Measurements from ENCODE around the gene TBC1D22A.

Gene TBC1D22A

DNA sequence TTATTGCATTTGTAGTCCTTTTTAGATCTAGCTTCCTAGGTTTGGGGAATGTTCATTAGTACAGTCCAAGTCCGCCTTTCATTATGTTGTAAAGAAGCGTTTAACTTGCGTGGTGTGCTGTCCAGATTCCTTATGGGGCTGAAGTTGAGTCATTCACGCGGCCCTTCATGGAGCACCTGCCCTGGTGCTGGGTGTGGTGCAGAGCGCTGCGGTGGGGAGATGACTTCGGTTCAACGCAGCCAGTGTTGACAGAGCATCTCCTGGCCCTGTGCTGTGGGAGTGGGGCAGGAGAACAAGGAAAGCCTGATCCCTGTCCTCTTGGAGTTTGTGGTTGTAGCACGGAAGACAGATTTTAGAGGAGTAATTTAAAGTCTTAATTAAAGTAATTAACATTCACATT, 152.0 kb downstream of the TBC1D22A start:
- no peak for DNase-seq

DNA sequence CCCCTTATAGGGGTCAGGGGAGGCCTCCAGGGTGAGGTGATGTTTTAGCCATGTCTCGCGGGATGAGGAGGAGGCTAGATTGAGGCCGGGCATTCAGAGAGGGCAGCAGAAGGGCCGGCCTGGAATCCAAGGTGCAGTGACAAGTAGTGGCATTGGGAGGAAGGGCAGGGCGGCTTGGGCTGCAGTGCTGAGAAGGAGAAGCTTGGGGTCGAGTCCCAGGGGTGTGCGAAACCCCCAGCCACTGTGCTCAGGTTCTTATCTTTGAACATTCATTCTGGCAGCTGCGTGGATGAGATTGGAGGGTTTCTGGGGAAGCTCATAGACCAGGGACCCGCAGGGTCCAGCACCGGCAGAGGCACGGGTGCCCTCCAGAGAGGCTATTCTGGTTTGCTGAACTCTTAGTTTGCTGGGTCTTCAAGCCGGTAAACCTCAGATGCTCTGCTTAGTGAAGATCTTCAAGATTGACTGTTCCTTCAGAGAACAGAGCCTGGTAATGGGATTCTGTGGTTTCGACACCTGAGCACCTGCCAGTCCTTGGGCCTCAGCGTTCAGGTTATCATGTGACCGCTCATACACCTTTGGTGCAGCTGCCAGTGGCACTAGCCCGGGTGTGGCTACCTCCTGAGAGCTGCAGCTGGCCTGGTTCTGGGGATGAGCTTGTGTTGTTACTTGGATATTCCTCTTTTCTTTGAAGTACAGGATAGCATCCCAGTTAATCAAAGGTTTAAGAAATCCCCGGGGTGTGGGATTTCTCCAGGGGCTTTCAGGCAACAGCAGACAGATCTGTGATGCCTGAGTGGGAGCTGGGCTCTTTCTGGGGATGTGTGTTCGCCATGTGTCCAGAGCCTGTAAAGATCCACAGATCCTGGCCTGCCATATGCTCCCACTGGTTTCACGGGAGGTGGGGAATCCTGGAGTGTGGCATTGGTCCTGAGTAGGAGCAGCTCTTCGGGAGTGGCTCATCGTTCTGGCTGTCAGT, 152.8 kb downstream of the TBC1D22A start:
- DNase-seq = no peak

DNA sequence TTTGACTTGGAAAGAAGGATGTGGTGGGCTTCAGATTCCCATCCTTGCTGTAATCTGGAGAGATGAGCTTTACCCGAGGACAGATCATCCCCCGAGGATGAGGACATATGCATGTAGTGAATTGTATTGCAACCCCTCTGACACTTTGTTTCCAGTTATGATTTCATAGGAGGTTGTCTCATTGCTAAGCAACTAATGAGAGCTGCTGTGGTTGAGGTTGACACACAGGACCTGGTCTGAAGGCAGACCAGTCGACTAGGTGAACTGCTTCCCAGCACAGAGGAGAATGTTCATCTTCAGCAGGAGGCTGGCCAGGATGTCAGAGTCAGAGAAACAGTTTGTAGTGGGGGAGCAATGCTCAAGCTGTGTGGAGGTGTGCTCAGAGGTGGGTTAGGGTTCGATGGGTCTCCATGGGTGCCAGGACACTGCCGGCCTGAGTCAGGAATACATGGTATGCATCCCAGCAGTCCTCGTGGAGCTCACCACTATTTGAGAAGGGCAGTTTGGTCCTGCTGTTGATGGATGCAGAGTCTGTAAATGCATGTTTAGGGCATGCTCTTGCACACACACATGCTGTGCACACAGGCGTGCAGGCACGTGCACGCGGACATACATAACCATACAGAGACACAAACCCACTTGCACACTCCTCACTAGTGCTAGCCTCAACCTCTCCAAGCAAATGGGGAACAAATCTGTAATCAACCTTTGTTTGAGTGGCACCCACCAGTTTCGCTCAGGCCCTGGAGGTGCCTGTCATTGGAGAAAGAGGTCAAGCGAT, 153.7 kb downstream of the TBC1D22A start:
- no peak for DNase-seq

DNA sequence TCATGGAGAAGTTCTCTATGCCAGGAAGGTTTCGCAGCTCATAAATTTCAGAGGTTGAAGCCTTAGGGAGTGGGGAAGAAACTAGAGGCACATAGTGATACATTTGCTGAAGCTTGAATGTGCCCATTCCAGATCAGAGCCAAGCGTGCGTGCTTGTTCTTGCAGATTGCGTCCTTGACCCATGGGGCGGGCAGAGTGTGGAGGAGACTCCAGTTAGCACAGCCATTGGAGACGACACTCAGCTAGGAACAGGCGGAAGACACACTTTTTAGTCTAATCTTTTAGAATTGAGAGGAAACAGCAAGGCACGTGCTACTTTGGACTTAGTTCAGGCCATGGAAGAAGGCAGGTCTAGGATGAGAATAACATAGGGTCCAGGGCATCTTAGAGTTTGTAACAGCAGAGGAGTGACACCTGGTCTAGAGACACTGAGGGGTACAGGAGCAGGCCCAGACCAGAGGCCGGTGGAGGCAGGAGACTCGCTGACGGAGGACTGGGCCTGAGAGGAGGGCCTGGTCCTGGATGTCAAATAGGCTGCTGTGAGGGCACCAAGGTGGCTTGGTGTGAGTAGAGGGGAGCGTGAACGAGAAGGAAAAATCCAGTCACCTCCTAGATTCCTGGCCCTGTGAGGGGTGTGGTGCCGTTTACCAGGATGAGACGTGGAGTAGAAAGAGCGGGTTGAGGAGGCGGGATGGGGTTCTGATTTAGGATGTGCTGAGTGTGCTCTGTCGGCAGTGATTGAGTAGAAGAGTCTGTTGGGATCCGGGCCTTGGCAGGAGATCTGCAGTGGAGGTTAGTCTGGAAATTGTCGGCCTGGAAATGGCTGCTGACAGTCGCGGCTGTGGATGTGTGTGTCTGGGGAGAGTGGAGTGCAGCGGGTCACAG, 154.7 kb downstream of the TBC1D22A start:
- no peak for DNase-seq

DNA sequence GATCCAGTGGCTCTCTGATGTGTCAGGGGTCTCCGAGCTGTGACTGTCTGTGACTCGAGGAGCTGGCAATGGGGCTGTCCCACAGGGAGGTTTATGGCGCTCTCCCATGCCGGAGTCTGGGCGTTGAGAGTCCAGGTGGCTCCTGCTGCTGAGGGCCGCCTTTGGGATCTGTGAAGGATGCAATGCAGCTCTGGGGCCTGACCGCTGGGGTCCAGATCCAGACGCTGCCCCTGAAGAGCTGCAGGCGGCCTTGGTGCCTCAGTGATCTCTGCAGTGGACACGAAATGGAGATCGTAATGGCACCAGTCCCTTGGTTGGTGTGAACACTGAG, 155.3 kb downstream of the TBC1D22A start:
- DNase-seq = no peak

DNA sequence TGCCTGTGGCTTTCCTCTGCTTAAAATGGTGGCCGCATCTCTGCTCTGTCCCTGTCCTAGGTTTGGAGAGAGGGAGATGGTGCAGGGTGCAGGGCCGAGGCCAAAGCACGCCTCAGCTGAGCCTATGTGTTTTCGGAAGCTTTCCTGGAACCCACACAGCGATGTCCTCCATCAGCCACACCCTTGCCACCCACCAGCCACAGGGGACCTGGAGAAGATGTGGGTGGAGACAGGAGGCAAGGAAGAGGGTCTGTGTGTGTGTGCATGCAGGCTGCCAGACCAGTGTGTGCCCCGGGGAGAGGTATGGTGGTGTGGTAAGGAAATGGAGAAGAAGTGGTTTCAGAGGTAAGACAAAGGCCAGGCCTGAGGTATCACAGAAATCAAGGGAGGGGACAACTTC, 155.7 kb downstream of the TBC1D22A start:
- DNase-seq = no peak

GRCh38 chr22:46922037-46922436, 159.6 kb downstream of the TBC1D22A start:
- no peak for DNase-seq

GRCh38 chr22:46923394-46923793, 160.9 kb downstream of the TBC1D22A start:
- DNase-seq = no peak

DNA sequence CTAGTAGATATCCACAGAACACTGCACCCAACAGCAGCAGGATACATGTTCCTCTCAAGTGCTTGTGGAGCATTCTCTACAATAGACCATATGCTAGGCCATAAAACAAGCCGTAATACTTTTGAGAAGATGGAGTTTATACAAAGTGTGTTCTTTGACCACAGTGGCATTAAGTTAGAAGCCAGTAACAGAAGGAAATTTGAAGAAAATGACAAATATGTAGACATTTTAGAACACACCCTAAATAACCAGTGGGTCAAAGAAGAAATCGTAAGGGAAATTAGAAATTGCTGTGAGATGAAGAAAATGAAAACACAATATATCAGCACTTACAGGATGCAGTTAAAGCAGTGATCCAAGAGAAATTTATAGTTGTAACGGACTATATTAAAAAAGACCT, 163.4 kb downstream of the TBC1D22A start:
- no peak for DNase-seq

DNA sequence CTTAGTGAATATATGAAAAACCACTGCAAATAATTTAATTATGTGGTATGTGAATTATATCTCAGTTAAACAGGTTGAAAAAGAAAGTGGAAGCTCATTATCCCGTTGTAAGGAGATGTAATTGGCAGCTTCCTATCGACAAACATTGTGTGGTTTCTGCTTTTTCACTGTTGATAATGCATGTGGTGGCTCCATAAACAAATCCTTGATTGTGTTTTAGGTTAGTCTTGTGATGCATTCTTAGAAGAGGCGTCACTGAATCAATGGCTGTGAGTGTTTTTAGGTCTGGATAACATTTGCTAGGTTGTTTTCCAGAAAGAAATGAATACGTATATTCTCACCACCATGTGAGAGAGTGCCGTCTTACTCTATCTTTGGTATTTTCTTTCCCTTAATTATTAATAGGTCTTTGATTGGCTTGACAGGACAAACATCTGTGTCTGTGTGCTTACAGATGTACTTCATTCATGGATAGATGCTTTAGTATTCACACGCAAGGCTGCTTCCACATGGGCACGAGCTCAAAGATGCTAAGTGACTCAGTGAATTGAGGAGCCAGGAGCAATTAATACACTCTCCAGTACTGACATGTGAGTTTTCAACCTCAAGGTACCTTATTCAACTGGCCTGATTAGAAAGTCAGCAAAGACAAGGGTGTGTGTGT, 166.7 kb downstream of the TBC1D22A start:
- no peak for DNase-seq

GRCh38 chr22:46929710-46930204, 167.3 kb downstream of the TBC1D22A start:
- no peak for DNase-seq

GRCh38 chr22:46931414-46931813, 169.0 kb downstream of the TBC1D22A start:
- DNase-seq = no peak

DNA sequence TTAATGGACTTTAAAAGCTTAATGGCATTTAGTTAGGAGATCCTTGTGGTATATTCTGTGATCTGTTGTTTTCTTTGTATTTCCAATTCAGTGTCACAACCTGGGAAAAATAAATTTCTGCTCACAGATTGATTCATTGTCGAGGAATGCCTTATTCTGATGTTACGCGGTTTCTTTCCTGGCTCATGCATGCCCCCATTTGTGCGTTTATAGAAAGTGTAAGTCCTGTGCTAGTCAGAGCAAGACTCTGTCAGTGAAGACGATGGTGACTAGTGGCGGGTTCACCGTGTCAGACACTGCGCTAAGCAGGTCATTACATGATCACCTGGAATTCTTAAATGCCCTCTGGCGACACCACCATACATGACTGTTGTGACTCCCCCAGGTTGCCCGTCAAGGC, 169.4 kb downstream of the TBC1D22A start:
- DNase-seq = no peak

GRCh38 chr22:46933040-46933930, 170.8 kb downstream of the TBC1D22A start:
- DNase-seq = no peak

DNA sequence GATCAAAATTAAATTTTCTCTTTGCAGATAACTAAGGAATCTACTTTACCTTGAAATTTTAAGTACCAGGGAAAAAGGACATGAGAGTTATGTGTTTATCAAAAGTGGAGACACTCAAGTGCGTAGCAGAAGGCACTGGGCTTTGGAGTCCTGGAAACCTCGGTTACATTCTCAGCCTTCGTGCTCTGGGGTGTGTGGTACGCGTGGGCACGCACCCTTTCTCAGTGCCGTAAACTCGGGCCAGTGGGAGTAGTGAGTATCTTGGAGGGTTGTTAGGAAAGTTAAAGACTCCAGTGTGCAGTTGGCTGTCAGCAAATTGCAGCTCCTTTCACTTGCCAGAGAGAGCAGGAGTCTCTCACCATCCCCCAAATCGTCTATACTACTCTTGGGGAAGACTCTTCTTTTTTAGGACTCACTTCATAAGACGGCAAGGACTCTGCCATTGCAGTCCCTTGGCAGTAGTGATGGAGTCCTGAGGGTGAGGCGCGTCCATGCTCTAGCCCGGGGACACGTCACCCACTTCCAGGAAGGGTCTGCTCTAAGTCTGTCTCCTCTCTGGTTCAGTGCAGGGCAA, 171.8 kb downstream of the TBC1D22A start:
- DNase-seq = no peak

DNA sequence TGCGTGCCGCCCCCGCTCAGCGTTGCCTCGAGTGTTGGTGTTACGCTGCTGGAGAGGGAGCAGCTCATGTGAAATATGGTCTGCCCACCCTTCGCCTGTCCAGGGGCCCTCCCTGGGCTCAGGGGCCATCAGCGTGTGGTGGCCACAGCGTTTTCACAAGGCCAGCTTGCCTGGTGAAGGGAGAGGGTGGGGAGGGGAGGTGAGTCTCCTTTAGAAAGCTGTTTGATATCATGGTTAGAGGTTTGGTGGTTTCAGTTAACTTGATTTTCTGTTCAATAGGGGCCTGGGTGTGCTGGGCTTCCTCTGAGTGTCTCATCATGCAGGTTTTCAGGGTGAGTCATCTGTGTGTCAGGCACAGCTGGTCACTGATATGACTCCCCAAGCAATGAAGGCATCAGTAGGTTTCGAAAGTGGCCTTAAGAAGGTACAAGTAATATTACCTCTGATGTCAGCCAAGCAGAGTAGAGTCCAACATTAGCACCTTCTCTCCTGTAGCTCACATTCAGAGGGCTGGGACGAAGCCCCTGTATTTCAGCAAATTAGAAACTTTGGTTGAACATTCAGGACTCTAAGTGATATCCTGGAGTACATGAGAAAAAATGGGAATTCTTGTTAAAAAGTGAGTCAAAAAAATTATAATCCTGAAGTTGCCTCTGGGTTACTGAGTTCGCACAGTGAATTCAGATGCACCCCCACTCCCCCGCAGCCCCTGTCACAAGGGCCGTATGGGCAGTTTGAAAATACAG, 172.5 kb downstream of the TBC1D22A start:
- no peak for DNase-seq

GRCh38 chr22:46935506-46936377, 173.3 kb downstream of the TBC1D22A start:
- no peak for DNase-seq

- no peak for DNase-seq
Observed at GRCh38 chr22:46936378-46936903, 174.0 kb downstream of the TBC1D22A start.

GRCh38 chr22:46937185-46937584, 174.7 kb downstream of the TBC1D22A start:
- DNase-seq = no peak
